ENCODE measurements around the gene PGC. TPM values are rescaled to one million over a fixed set of nuclear protein-coding genes. Genes with fewer than 3 reads are reported as not detected.

The PGC gene
- total RNA-seq: under 1 TPM in 1 of 4 donors, not detected in 3; 0.62 TPM

- no peak within 1 kb of the TSS for H3K27ac ChIP-seq
- no peak within 1 kb of the TSS for H3K4me3 ChIP-seq
- ATAC-seq: no peak
- TF ChIP-seq POLR2A (IDR thresholded peaks at IDR 0.05) (no peak), POLR2AphosphoS5 (IDR thresholded peaks at IDR 0.05) (no peak), EP300 (IDR thresholded peaks at IDR 0.05) (no peak)
- TF ChIP-seq, protein P1, sequence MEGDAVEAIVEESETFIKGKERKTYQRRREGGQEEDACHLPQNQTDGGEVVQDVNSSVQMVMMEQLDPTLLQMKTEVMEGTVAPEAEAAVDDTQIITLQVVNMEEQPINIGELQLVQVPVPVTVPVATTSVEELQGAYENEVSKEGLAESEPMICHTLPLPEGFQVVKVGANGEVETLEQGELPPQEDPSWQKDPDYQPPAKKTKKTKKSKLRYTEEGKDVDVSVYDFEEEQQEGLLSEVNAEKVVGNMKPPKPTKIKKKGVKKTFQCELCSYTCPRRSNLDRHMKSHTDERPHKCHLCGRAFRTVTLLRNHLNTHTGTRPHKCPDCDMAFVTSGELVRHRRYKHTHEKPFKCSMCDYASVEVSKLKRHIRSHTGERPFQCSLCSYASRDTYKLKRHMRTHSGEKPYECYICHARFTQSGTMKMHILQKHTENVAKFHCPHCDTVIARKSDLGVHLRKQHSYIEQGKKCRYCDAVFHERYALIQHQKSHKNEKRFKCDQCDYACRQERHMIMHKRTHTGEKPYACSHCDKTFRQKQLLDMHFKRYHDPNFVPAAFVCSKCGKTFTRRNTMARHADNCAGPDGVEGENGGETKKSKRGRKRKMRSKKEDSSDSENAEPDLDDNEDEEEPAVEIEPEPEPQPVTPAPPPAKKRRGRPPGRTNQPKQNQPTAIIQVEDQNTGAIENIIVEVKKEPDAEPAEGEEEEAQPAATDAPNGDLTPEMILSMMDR (IDR thresholded peaks at IDR 0.05): no peak
- no peaks in the 10 kb centered on the region for H3K4me1 ChIP-seq
- 87 to 94% methylated on average over 8 to 14 of the region's 15 CpGs for WGBS, 2 donors (ENCODE audit: low coverage in 1 of 2)
- no peaks in the 10 kb centered on the region for H3K36me3 ChIP-seq
- no peaks in the 10 kb centered on the region for H3K9me3 ChIP-seq
- H3K27me3 ChIP-seq: no peaks in the 10 kb centered on the region
Measured at GRCh38 chr6:41747256-41748101, at the start of gene PGC. TSS of gene PGC (minus strand) at chr6:41747397. CDS start at chr6:41747334, 63 bp downstream.

GRCh38 chr6:41796474-41796873 is 49.3 kb upstream of the PGC start:
- ATAC-seq: no peak
- H3K36me3 ChIP-seq: peaks cover 0 to 77% of the 10 kb centered on the region in 2 donors
- TF ChIP-seq POLR2A (IDR thresholded peaks at IDR 0.05) (no peak), EP300 (IDR thresholded peaks at IDR 0.05) (no peak), POLR2AphosphoS5 (IDR thresholded peaks at IDR 0.05) (no peak)
- TF ChIP-seq, protein P1 (IDR thresholded peaks at IDR 0.05): no peak
- H3K4me1 ChIP-seq: no peaks in the 10 kb centered on the region
- WGBS, 2 donors (ENCODE audit: low coverage in 1 of 2): 75 to 88% methylated on average over 2 of the region's 2 CpGs
- H3K4me3 ChIP-seq: no peak overlapping the region
- no peaks in the 10 kb centered on the region for H3K27me3 ChIP-seq
- H3K27ac ChIP-seq: no peak overlapping the region
- no peaks in the 10 kb centered on the region for H3K9me3 ChIP-seq

DNA sequence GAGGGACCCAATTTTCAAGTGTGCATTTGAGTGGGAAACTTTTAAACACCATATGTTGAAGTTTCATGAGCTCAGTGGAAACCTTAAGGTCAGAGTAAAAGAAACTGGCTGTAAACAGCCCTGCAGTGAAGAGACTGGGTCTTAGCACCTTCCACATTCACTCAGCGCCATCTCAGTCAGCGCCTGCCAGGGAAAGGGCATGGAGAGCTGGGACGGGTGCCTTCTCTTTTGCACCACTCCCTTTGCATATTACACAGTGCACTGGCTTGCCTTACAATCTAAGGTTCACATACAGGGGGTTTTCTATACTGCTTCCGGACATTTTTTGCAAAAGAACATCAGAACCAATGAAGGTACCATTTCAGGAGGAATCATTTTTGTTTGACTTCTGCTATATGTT is 44.8 kb upstream of the PGC start:
- no peaks in the 10 kb centered on the region for H3K27me3 ChIP-seq

GRCh38 chr6:41791305-41791704 is 44.1 kb upstream of the PGC start:
- Histone ChIP-seq H3K36me3 (peaks cover 0 to 75% of the 10 kb centered on the region in 2 donors), H3K4me3 (no peak overlapping the region), H3K9me3 (no peaks in the 10 kb centered on the region), H3K27me3 (no peaks in the 10 kb centered on the region), H3K4me1 (peaks cover 0 to 12% (median 8%) of the 10 kb centered on the region in 3 donors), H3K27ac (no peak overlapping the region)
- no peak for ATAC-seq
- no peak for TF ChIP-seq POLR2A (IDR thresholded peaks at IDR 0.05)
- no peak for TF ChIP-seq EP300 (IDR thresholded peaks at IDR 0.05)
- TF ChIP-seq POLR2AphosphoS5 (IDR thresholded peaks at IDR 0.05): no peak
- TF ChIP-seq, protein P1 (IDR thresholded peaks at IDR 0.05): no peak
- 70% methylated on average over 1 of the region's 1 CpG for WGBS, 2 donors (ENCODE audit: low coverage in 1 of 2)

More for the DNA sequence above, 44.8 kb upstream of the PGC start:
- Histone ChIP-seq H3K4me1 (peaks cover 0 to 11% (median 8%) of the 10 kb centered on the region in 3 donors), H3K9me3 (no peaks in the 10 kb centered on the region), H3K36me3 (peaks cover 0 to 82% of the 10 kb centered on the region in 2 donors), H3K4me3 (no peak overlapping the region), H3K27ac (no peak overlapping the region)
- no peak for ATAC-seq
- TF ChIP-seq POLR2A (IDR thresholded peaks at IDR 0.05) (no peak), POLR2AphosphoS5 (IDR thresholded peaks at IDR 0.05) (no peak), EP300 (IDR thresholded peaks at IDR 0.05) (no peak)
- TF ChIP-seq, protein P1 (IDR thresholded peaks at IDR 0.05): no peak
- WGBS, 2 donors (ENCODE audit: low coverage in 1 of 2): 83% methylated on average over 4 of the region's 4 CpGs; no CpG with 5 or more reads in 1 of the 2 donors

- TF ChIP-seq, protein P1 (IDR thresholded peaks at IDR 0.05): no peak
- TF ChIP-seq POLR2AphosphoS5 (IDR thresholded peaks at IDR 0.05) (no peak), EP300 (IDR thresholded peaks at IDR 0.05) (no peak), POLR2A (IDR thresholded peaks at IDR 0.05) (no peak)
- ATAC-seq: no peak
Measured at GRCh38 chr6:41790045-41790444, 42.8 kb upstream of the PGC start.

More at GRCh38 chr6:41790045-41790444, 42.8 kb upstream of the PGC start:
- Histone ChIP-seq H3K36me3 (peaks cover 0 to 68% of the 10 kb centered on the region in 2 donors), H3K27ac (no peak overlapping the region), H3K4me3 (no peak overlapping the region), H3K9me3 (no peaks in the 10 kb centered on the region), H3K4me1 (peaks cover 0 to 25% (median 20%) of the 10 kb centered on the region in 3 donors), H3K27me3 (no peaks in the 10 kb centered on the region)
- 90 to 100% methylated on average over 1 of the region's 1 CpG for WGBS, 2 donors (ENCODE audit: low coverage in 1 of 2)
